SU-DHL-6 (cell line): Measurements from ENCODE around the gene CCR6.

ENCODE experiments used
- CTCF ChIP-seq: fragments of 200-600 bp; sonication (generic); IDR thresholded peaks from one replicate; pipeline ENCODE4 v1.5.1; 2017; ENCODE audit warnings: antibody characterized with exemption, mild to moderate bottlenecking, low read length, moderate library complexity; ENCODE audit not compliant: insufficient read depth, poor library complexity, severe bottlenecking
- EZH2phosphoT487 ChIP-seq: fragments of 200-600 bp; sonication (generic), shearing (Covaris generic); conservative IDR thresholded peaks from 2 replicates; pipeline ENCODE4 v1.6.1; 2018; ENCODE audit warnings: mild to moderate bottlenecking, antibody characterized with exemption, low read length, moderate library complexity, mixed read lengths

- no peak for TF ChIP-seq CTCF
- TF ChIP-seq EZH2phosphoT487 = no peak
Observed at GRCh38 chr6:167105060-167105459, 17.8 kb upstream of the CCR6 start.
